Measurements from ENCODE around the gene UBXN6.

Gene UBXN6

GRCh38 chr19:4493104-4493928 lies 35.7 kb upstream of the UBXN6 start:
- DNase-seq (ENCODE audit: low read depth in 2 of 2): no peak

- DNase-seq (ENCODE audit: low read depth in 2 of 2): no peak
These were observed 34.9 kb upstream of the UBXN6 start for GRCh38 chr19:4492337-4493103.

- DNase-seq (ENCODE audit: low read depth in 2 of 2): no peak
These were observed 33.9 kb upstream of the UBXN6 start for GRCh38 chr19:4491446-4491845.

- no peak for DNase-seq (ENCODE audit: low read depth in 2 of 2)
These were observed 30.9 kb upstream of the UBXN6 start for GRCh38 chr19:4488496-4488895.

- no peak for DNase-seq (ENCODE audit: low read depth in 2 of 2)
These were observed 30.0 kb upstream of the UBXN6 start for GRCh38 chr19:4487572-4487971.

GRCh38 chr19:4483385-4483784 lies 25.8 kb upstream of the UBXN6 start:
- no peak for DNase-seq (ENCODE audit: low read depth in 2 of 2)

GRCh38 chr19:4482721-4483364 lies 25.2 kb upstream of the UBXN6 start:
- no peak for DNase-seq (ENCODE audit: low read depth in 2 of 2)

- DNase-seq (ENCODE audit: low read depth in 2 of 2): no peak
These were observed 19.6 kb upstream of the UBXN6 start for GRCh38 chr19:4477034-4477801.

- DNase-seq (ENCODE audit: low read depth in 2 of 2): no peak
These were observed 17.0 kb upstream of the UBXN6 start for GRCh38 chr19:4474514-4475022.

GRCh38 chr19:4473763-4474513 lies 16.3 kb upstream of the UBXN6 start:
- DNase-seq (ENCODE audit: low read depth in 2 of 2): no peak

GRCh38 chr19:4473011-4473762 lies 15.6 kb upstream of the UBXN6 start:
- no peak for DNase-seq (ENCODE audit: low read depth in 2 of 2)

GRCh38 chr19:4472174-4472974 lies 14.8 kb upstream of the UBXN6 start, which contains the start of gene HDGFL2:
TSS of gene HDGFL2 (plus strand) at chr19:4472297. CDS start at chr19:4472351, 54 bp downstream.
- DNase-seq (ENCODE audit: low read depth in 2 of 2): peak in 1 of 2 donors; percentile 89

- peak; percentile 87 to 95 for DNase-seq (ENCODE audit: low read depth in 2 of 2)
These were observed 14.0 kb upstream of the UBXN6 start for GRCh38 chr19:4471403-4472173.

- no peak for DNase-seq (ENCODE audit: low read depth in 2 of 2)
These were observed 10.2 kb upstream of the UBXN6 start for GRCh38 chr19:4467835-4468234.

- no peak for DNase-seq (ENCODE audit: low read depth in 2 of 2)
These were observed 7.4 kb upstream of the UBXN6 start for GRCh38 chr19:4464815-4465581.

- DNase-seq (ENCODE audit: low read depth in 2 of 2): peak in 1 of 2 donors; percentile 16
These were observed 546 bp downstream of the UBXN6 start for GRCh38 chr19:4456843-4457653.

- DNase-seq (ENCODE audit: low read depth in 2 of 2): no peak
These were observed 1.1 kb downstream of the UBXN6 start for GRCh38 chr19:4456476-4456842.
